ENCODE data around the gene SLC22A9.
"Not testable (repeated sequence)": the region's sequence is repeated elsewhere in the genome, so short reads cannot be mapped to it uniquely, and the experiment has no call there.

SLC22A9 gene

DNA sequence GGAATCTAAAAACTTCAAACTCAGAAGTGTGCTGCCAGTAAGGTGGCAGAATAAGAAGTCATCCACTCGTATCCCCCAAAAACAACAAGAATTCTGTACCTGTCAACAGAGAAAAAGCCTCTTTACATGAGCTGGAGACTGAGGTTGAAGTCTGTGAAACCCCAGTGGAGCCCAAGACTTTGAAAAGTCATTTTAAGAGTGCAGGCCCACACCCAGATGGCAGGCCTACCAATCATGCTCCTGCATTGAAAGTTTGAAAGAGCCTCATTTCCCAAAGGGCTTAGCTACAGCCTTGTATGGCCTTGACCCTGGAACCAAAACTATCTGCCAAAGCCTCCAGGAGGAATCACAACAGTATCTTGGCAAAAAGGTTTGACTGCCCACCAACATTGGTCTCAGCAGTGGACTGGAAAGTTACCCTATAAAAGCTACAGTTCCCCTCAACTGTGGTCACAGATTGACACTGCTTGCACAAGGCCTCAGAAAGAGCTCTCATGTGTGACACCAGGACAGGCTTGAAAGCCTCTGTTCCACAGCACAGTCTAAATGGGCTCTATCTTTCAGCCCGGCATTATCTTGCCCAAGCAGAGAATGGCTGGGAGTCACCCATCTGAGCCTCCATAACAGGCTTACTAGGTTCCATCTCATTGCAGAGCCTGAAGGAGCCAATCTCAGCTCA lies 47.7 kb downstream of the SLC22A9 start:
- H3K4me1 Mint-ChIP-seq: peaks cover 15% of the 10 kb centered on the region
- H3K4me3 Mint-ChIP-seq: no peak overlapping the region
- H3K27me3 Mint-ChIP-seq: no peaks in the 10 kb centered on the region
- H3K9me3 Mint-ChIP-seq: peaks cover 4 to 36% of the 10 kb centered on the region in 2 donors
- ATAC-seq (no peak), DNase-seq (no peak)
- H3K27ac Mint-ChIP-seq: no peak overlapping the region

DNA sequence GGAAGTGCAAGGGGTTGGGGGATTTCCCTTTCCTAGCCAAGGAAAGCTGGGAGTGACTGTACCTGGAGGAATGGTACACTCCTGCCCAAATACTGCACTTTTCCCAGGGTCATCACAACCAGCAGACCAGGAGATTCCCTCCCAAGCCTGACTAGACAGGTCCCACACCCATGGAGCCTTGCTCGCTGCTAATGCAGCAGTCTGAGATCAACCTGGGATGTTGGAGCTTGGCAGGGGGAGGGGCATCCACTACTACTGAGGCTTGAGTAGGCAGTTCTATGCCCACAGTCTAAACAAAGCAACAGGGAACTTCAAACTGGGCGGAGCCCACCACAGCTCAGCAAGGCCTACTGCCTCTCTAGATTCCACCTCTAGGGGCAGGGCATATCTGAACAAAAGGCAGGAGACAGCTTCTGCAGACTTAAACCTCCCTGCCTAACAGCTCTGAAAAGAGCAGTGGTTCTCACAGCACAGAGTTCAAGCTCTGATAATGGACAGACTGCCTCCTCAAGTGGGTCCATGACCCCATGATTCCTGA lies 58.5 kb downstream of the SLC22A9 start:
- Mint-ChIP-seq H3K9me3 (no peaks in the 10 kb centered on the region), H3K27ac (no peak overlapping the region), H3K4me1 (no peaks in the 10 kb centered on the region), H3K27me3 (peaks cover 21% of the 10 kb centered on the region), H3K4me3 (no peak overlapping the region)
- ATAC-seq: no peak
- no peak for DNase-seq

DNA sequence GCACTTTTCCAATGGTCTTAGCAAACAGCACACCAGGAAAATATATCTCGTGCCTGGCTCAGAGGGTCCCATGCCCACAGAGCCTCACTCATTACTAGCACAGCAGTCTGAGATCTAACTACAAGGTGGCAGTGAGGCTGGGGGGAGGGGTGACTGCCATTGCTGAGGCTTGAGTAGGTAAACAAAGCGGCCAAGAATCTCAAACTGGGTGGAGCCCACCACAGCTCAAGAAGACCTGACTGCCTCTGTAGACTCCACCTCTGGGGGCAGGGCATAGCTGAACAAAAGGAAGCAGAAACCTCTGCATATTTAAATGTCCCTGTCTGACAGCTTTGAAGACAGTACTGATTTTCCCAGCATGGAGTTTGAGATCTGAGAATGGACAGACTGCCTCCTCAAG lies 61.1 kb downstream of the SLC22A9 start:
- DNase-seq, H3K4me1 Mint-ChIP-seq, H3K9me3 Mint-ChIP-seq, H3K4me3 Mint-ChIP-seq, ATAC-seq, H3K27ac Mint-ChIP-seq: not testable (repeated sequence)
- peaks cover 44% of the 10 kb centered on the region for H3K27me3 Mint-ChIP-seq

DNA sequence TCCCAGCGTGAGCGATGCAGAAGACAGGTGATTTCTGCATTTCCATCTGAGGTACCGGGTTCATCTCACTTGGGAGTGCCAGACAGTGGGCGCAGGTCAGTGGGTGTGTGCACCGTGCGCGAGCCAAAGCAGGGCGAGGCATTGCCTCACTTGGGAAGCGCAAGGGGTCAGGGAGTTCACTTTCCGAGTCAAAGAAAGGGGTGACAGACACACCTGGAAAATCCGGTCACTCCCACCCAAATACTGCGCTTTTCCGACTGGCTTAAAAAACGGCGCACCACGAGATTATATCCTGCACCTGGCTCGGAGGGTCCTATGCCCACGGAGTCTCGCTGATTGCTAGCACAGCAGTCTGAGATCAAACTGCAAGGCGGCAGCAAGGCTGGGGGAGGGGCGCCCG lies 65.8 kb downstream of the SLC22A9 start:
- peaks cover 52% of the 10 kb centered on the region for H3K27me3 Mint-ChIP-seq
- not testable (repeated sequence) for H3K4me3 Mint-ChIP-seq, H3K27ac Mint-ChIP-seq, ATAC-seq, DNase-seq, H3K9me3 Mint-ChIP-seq, H3K4me1 Mint-ChIP-seq

DNA sequence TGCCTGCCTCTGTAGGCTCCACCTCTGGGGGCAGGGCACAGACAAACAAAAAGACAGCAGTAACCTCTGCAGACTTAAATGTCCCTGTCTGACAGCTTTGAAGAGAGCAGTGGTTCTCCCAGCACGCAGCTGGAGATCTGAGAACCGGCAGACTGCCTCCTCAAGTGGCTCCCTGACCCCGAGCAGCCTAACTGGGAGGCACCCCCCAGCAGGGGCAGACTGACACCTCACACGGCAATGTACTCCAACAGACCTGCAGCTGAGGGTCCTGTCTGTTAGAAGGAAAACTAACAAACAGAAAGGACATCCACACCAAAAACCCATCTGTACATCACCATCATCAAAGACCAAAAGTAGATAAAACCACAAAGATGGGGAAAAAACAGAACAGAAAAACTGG lies 66.2 kb downstream of the SLC22A9 start:
- H3K4me3 Mint-ChIP-seq, H3K27ac Mint-ChIP-seq, ATAC-seq, H3K9me3 Mint-ChIP-seq, DNase-seq, H3K4me1 Mint-ChIP-seq: not testable (repeated sequence)
- peaks cover 52% of the 10 kb centered on the region for H3K27me3 Mint-ChIP-seq

DNA sequence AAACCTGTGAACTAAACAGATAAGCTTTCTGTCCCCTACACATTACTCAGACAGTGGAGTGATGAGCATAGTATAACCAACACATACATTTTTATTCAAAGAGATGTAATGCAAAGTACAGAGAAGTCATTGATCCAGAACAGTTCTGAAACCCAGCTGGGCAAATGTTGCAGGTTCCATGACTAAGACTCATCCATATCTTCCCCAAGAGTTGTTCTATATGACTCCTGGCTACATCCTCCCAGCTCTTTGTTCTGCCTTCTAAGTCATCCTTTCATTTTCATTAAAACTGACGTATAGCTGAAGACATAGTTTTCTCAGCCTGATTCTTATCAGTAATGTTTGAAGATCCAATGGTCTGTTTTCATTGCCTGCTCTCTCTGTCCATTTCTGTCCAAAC lies 74.1 kb downstream of the SLC22A9 start:
- Mint-ChIP-seq H3K4me3 (no peak overlapping the region), H3K9me3 (no peaks in the 10 kb centered on the region), H3K27me3 (no peaks in the 10 kb centered on the region), H3K27ac (no peak overlapping the region), H3K4me1 (peaks cover 18% of the 10 kb centered on the region)
- ATAC-seq (peak; percentile 40), DNase-seq (no peak)

DNA sequence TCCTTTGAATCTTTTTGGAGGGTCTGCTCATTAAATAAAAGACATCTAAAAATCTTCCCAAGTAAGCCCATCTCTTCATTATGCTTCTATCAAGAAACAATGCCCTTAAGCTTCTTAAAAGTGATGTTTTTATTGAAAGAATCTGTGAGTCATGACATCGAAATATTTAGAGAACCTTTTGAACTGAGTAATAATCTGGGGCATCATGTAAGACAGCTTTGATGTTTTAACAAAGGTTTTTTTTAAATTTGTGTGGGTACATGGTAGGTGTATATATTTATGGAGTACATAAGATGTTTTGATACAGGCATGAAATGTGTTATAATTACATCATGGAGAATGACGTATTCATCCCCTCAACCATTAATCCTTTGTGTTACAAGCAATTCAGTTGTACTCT lies 74.6 kb downstream of the SLC22A9 start:
- no peak overlapping the region for H3K4me3 Mint-ChIP-seq
- no peak for ATAC-seq
- H3K9me3 Mint-ChIP-seq: no peaks in the 10 kb centered on the region
- DNase-seq: no peak
- H3K27ac Mint-ChIP-seq: no peak overlapping the region
- peaks cover 18% of the 10 kb centered on the region for H3K4me1 Mint-ChIP-seq
- no peaks in the 10 kb centered on the region for H3K27me3 Mint-ChIP-seq

DNA sequence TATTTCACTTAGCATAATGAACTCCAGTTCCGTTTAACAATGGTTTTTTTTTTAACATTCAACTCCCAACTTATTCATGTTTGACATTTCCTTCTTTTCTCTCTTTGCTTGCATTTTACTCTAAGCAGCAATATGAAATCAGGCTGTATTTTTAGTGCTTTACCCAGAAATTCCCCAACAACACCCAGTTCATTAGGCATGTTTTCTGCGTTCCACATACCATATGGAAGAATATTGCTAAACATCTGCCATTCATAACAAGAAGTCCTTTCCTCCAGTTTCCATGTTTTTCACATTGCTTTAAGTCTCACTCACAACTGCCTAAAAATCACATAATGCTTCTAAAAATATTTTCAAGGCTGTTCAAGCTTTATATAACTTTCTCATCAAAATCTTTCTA lies 75.5 kb downstream of the SLC22A9 start:
- DNase-seq (no peak), ATAC-seq (no peak)
- H3K4me1 Mint-ChIP-seq: peaks cover 18% of the 10 kb centered on the region
- no peak overlapping the region for H3K4me3 Mint-ChIP-seq
- no peaks in the 10 kb centered on the region for H3K27me3 Mint-ChIP-seq
- H3K27ac Mint-ChIP-seq: no peak overlapping the region
- H3K9me3 Mint-ChIP-seq: no peaks in the 10 kb centered on the region

DNA sequence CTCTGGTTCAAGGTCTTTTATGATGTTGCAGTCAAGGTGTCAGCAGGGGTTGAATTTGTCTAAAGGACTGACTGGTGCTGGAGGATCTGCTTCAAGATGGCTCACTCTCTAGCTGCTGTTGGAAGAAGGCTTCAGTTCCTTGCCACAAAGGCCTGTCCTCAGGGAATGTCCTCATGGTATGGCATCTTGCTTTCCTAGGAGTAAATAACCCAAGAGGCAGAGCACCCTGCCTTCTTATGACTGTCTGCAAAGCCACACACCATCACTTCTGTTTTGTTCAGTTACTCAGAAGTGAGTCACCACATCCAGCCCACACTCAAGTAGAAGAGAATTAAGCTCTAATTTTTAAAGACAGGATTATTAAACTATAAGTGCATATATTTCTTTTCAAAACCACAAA lies 76.1 kb downstream of the SLC22A9 start:
- Mint-ChIP-seq H3K4me3 (no peak overlapping the region), H3K27me3 (no peaks in the 10 kb centered on the region), H3K9me3 (no peaks in the 10 kb centered on the region), H3K4me1 (peaks cover 18% of the 10 kb centered on the region), H3K27ac (no peak overlapping the region)
- ATAC-seq: peak; percentile 66
- DNase-seq: no peak

DNA sequence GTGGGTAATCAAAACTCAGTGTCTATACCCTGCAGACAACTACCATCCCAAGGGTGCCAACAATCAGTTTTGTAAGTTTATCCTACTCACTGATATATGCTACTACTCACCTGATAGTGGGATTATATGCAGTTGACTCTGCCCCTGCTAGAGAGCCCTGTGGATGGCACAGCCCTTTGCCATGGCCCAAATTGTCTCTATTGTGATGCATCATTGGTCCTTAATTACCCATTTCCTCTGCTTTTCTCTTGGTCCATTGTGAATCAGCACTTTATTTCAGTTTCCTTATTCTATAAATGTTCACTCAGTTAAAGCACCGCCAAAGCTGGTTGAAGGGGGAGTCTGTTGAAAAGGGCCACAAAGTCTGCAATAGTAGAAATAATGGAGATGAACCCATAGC lies 79.1 kb downstream of the SLC22A9 start:
- DNase-seq (no peak), ATAC-seq (no peak)
- Mint-ChIP-seq H3K4me1 (peaks cover 18% of the 10 kb centered on the region), H3K9me3 (no peaks in the 10 kb centered on the region), H3K27ac (no peak overlapping the region), H3K27me3 (no peaks in the 10 kb centered on the region), H3K4me3 (no peak overlapping the region)

DNA sequence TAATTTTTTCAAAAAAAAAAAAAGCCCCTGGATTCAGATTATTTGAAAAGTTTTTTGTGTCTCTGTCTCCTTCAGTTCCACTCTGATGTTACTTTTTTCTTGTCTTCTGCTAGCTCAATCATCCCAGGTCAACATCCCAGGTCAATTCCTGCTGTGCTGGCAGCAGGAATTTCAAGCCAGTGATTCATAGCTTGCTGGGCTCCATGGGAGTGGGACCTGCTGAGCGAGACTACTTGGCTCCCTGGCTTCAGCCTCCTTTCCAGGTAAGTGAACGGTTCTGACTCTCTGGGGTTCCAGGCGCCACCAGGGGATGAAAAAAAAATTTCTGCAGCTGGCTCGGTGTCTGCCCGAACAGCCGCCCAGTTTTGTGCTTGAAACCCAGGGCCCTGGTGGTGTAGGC lies 90.0 kb downstream of the SLC22A9 start:
- ATAC-seq: no peak
- Mint-ChIP-seq H3K27ac (no peak overlapping the region), H3K4me1 (no peaks in the 10 kb centered on the region)

More for the DNA sequence above, 90.0 kb downstream of the SLC22A9 start:
- DNase-seq: no peak
- Mint-ChIP-seq H3K27me3 (no peaks in the 10 kb centered on the region), H3K4me3 (no peak overlapping the region), H3K9me3 (no peaks in the 10 kb centered on the region)

Measured in stimulated activated naive CD8-positive, alpha-beta T cell treated with anti-CD3 and anti-CD28 coated beads, Interleukin-15, amount 100 ng/mL, for 72 hours (primary cell).